ENCODE data around the gene MED20.

DNA sequence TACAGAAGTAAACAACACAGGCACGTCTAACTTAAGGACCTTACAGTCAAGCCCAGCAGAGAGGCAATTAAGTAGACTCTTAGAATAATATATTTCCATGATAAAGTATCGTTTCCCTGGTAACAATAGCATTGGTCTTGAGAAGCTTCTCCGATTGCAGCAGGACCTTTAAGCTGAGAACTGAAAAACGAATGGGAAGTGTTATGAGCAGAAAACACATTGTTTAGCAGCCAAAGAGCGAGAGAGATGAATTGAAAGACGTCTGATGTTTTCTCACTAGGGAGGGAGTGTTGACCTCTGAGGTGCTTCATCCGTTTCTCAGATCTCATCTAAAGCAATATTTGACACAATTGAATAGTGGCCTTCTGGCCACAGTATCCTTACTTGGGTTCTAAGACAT, 1.2 kb upstream of the MED20 start:
- TF ChIP-seq, protein P1, sequence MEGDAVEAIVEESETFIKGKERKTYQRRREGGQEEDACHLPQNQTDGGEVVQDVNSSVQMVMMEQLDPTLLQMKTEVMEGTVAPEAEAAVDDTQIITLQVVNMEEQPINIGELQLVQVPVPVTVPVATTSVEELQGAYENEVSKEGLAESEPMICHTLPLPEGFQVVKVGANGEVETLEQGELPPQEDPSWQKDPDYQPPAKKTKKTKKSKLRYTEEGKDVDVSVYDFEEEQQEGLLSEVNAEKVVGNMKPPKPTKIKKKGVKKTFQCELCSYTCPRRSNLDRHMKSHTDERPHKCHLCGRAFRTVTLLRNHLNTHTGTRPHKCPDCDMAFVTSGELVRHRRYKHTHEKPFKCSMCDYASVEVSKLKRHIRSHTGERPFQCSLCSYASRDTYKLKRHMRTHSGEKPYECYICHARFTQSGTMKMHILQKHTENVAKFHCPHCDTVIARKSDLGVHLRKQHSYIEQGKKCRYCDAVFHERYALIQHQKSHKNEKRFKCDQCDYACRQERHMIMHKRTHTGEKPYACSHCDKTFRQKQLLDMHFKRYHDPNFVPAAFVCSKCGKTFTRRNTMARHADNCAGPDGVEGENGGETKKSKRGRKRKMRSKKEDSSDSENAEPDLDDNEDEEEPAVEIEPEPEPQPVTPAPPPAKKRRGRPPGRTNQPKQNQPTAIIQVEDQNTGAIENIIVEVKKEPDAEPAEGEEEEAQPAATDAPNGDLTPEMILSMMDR (IDR thresholded peaks at IDR 0.05): no peak
- TF ChIP-seq POLR2AphosphoS5 (IDR thresholded peaks at IDR 0.05) (no peak), POLR2A (IDR thresholded peaks at IDR 0.05) (no peak), EP300 (IDR thresholded peaks at IDR 0.05) (no peak)

All from gastroesophageal sphincter (tissue), 3 donors.